H9 (cell line): ENCODE measurements around the gene BORA. TPM values are rescaled to one million over a fixed set of nuclear protein-coding genes. Genes with fewer than 3 reads are reported as not detected.

Experiments used
- DNase-seq: peaks from one replicate; pipeline ENCODE4 v3.0.0-alpha.2; 2017
- H2AFZ ChIP-seq: one replicate; pipeline ENCODE4 v1.6.1; 2013; ENCODE audit warnings: mild to moderate bottlenecking, low read length, control low read depth, moderate library complexity
- H2AK5ac ChIP-seq: 2 replicates; pipeline ENCODE4 v1.6.1; 2013; ENCODE audit warnings: low read length, control low read depth, mixed read lengths; ENCODE audit not compliant: insufficient read length
- H2BK120ac ChIP-seq: one replicate; pipeline ENCODE4 v1.6.1; 2013; ENCODE audit warnings: low read depth, mild to moderate bottlenecking, low read length, control low read depth, inconsistent platforms; ENCODE audit not compliant: poor library complexity, severe bottlenecking
- H2BK12ac ChIP-seq: 2 replicates; pipeline ENCODE4 v1.6.1; 2013; ENCODE audit warnings: low read length, control low read depth, mixed read lengths, low read depth; ENCODE audit not compliant: insufficient read length
- H2BK15ac ChIP-seq: 2 replicates; pipeline ENCODE4 v1.6.1; 2013; ENCODE audit warnings: low read depth, low read length, control low read depth
- H2BK20ac ChIP-seq: one replicate; pipeline ENCODE4 v1.6.1; 2013; ENCODE audit warnings: low read depth, mild to moderate bottlenecking, low read length, control low read depth, inconsistent platforms; ENCODE audit not compliant: poor library complexity, severe bottlenecking
- H2BK5ac ChIP-seq: 2 replicates; pipeline ENCODE4 v1.6.1; 2013; ENCODE audit warnings: low read length, control low read depth, mixed read lengths; ENCODE audit not compliant: insufficient read length
- H3K14ac ChIP-seq: 2 replicates; pipeline ENCODE4 v1.6.1; 2013; ENCODE audit warnings: low read length, control low read depth; ENCODE audit not compliant: insufficient read depth
- H3K18ac ChIP-seq: 2 replicates; pipeline ENCODE4 v1.6.1; 2013; ENCODE audit warnings: low read depth, mild to moderate bottlenecking, mixed read lengths, low read length, control low read depth; ENCODE audit not compliant: insufficient read length
- H3K23ac ChIP-seq: 2 replicates; pipeline ENCODE4 v1.6.1; 2013; ENCODE audit warnings: low read length, control low read depth, mixed read lengths, low read depth; ENCODE audit not compliant: insufficient read length
- H3K23me2 ChIP-seq: 2 replicates; pipeline ENCODE4 v1.6.1; 2013; ENCODE audit warnings: low read depth, mild to moderate bottlenecking, mixed read lengths, low read length, control low read depth; ENCODE audit not compliant: insufficient read length, poor library complexity, severe bottlenecking
- H3K27ac ChIP-seq: 2 replicates; pipeline ENCODE4 v1.5.1; 2013; ENCODE audit warnings: low read length, control low read depth, mixed read lengths, low read depth; ENCODE audit not compliant: insufficient read length
- H3K27me3 ChIP-seq: 2 replicates; pipeline ENCODE4 v1.6.1; 2013; ENCODE audit warnings: low read length, control low read depth, inconsistent platforms; ENCODE audit not compliant: insufficient read depth
- H3K4ac ChIP-seq: 2 replicates; pipeline ENCODE4 v1.6.1; 2013; ENCODE audit warnings: low read depth, mild to moderate bottlenecking, control low read depth, inconsistent platforms, low read length, moderate library complexity
- H3K4me1 ChIP-seq: 2 replicates; pipeline ENCODE4 v1.6.1; 2013; ENCODE audit warnings: low read length, control low read depth, inconsistent platforms; ENCODE audit not compliant: insufficient read depth
- H3K4me2 ChIP-seq: 2 replicates; pipeline ENCODE4 v1.6.1; 2013; ENCODE audit warnings: low read length, control low read depth, mixed read lengths; ENCODE audit not compliant: insufficient read length, insufficient read depth
- H3K56ac ChIP-seq: 2 replicates; pipeline ENCODE4 v1.6.1; 2013; ENCODE audit warnings: low read depth, mild to moderate bottlenecking, mixed read lengths, low read length, control low read depth; ENCODE audit not compliant: insufficient read length
- H3K79me1 ChIP-seq: 2 replicates; pipeline ENCODE4 v1.6.1; 2013; ENCODE audit warnings: low read depth, mild to moderate bottlenecking, moderate library complexity, low read length, control low read depth, inconsistent platforms; ENCODE audit not compliant: insufficient read depth, poor library complexity, severe bottlenecking
- H3K79me2 ChIP-seq: 2 replicates; pipeline ENCODE4 v1.6.1; 2013; ENCODE audit warnings: low read length, control low read depth, inconsistent platforms; ENCODE audit not compliant: insufficient read depth
- H3K9ac ChIP-seq: 2 replicates; pipeline ENCODE4 v1.6.1; 2013; ENCODE audit warnings: low read length, control low read depth, mixed read lengths; ENCODE audit not compliant: insufficient read length; ENCODE audit errors: extremely low read depth
- H3K9me3 ChIP-seq: one replicate; pipeline ENCODE4 v1.6.1; 2013; ENCODE audit warnings: low read depth, low read length, inconsistent platforms; ENCODE audit not compliant: control insufficient read depth
- H3T11ph ChIP-seq: one replicate; pipeline ENCODE4 v1.6.1; 2013; ENCODE audit warnings: mild to moderate bottlenecking, low read length, control low read depth, inconsistent platforms
- H4K20me1 ChIP-seq: one replicate; pipeline ENCODE4 v1.6.1; 2013; ENCODE audit not compliant: control insufficient read depth, insufficient read length, insufficient read depth
- H4K5ac ChIP-seq: 2 replicates; pipeline ENCODE4 v1.6.1; 2013; ENCODE audit warnings: low read depth, mild to moderate bottlenecking, mixed read lengths, low read length, control low read depth; ENCODE audit not compliant: insufficient read length
- H4K8ac ChIP-seq: replicated peaks from 2 replicates; pipeline ENCODE4 v1.6.1; 2013; ENCODE audit warnings: low read length, control low read depth, mixed read lengths, low read depth; ENCODE audit not compliant: insufficient read length
- H4K91ac ChIP-seq: 2 replicates; pipeline ENCODE4 v1.6.1; 2013; ENCODE audit warnings: low read depth, mild to moderate bottlenecking, moderate library complexity, mixed read lengths, low read length, control low read depth; ENCODE audit not compliant: insufficient read length
- H3K27ac Mint-ChIP-seq, 3 experiments: 2 replicates in 2 of 3; 3 replicates in 1 of 3; pipeline ENCODE4 v1.8.0; 2020 to 2021; ENCODE audit warnings: mixed read lengths in 3 of 3, mild to moderate bottlenecking in 1 of 3, moderate library complexity in 1 of 3
- H3K27me3 Mint-ChIP-seq: 2 replicates; pipeline ENCODE4 v1.8.0; 2021; ENCODE audit warnings: low read depth, mild to moderate bottlenecking, moderate library complexity, mixed read lengths
- H3K36me3 Mint-ChIP-seq, 3 experiments: 2 replicates in 2 of 3; 3 replicates in 1 of 3; pipeline ENCODE4 v1.8.0; 2020 to 2021; ENCODE audit warnings: low read depth in 3 of 3, mixed read lengths in 3 of 3; ENCODE audit not compliant: insufficient read depth in 1 of 3
- H3K4me1 Mint-ChIP-seq, 2 experiments: 2 replicates each; pipeline ENCODE4 v1.8.0; 2020; ENCODE audit warnings: mixed read lengths in 2 of 2
- H3K4me3 Mint-ChIP-seq, 2 experiments: 2 replicates in 1 of 2; 3 replicates in 1 of 2; pipeline ENCODE4 v1.8.0; 2020 to 2021; ENCODE audit warnings: mild to moderate bottlenecking in 2 of 2, mixed read lengths in 2 of 2, moderate library complexity in 1 of 2
- H3K9me3 Mint-ChIP-seq, 2 experiments: 2 replicates in 1 of 2; 3 replicates in 1 of 2; pipeline ENCODE4 v1.8.0; 2020; ENCODE audit warnings: mild to moderate bottlenecking in 2 of 2, mixed read lengths in 2 of 2, moderate library complexity in 1 of 2
- WGBS: extraction: QIAGEN DNeasy Blood & Tissue Kit; methylation state at CpG from one replicate; pipeline ENCODE4 v1.1.7; 2013; ENCODE audit warnings: missing lambda C conversion rate, low lambda C conversion rate, mixed read lengths; ENCODE audit not compliant: insufficient read length; ENCODE audit errors: extremely low coverage; 5-methylcytosine and 5-hydroxymethylcytosine counted together
- total RNA-seq: library from RNA; stranded (reverse); gene quantifications from 2 replicates; pipeline ENCODE4 v1.2.1, GENCODE V29; 2021
- TF ChIP-seq, protein P1 (sequence below): fragments of 200-600 bp; sonication (generic); conservative IDR thresholded peaks from 3 replicates; pipeline ENCODE4 v1.8.0; 2021; ENCODE audit warnings: antibody characterized with exemption, mild to moderate bottlenecking

Gene BORA
- total RNA-seq, 1 experiment from 2014 or later: 16.5 TPM

DNA sequence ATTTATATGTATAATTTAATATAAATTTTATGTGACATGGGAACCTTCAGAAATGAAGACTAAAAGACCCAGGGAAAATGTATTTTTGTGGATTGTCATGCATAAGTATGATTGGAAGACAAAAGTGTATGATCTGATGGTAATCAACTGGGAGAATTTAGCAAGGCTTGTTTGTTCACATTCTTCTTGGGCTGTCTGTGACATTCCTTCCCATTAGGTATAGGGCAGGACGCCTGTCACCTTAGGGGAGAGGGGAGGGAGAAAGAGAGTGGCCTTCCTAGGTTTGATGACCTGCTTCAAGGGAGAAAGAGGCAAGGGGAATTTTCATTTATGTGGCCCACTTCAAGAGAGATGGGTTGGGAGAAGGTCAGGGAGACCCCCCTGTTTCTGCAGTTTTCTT is 76.6 kb downstream of the BORA start:
- Mint-ChIP-seq H3K27ac (peak overlapping the region in 1 of 3 experiments; percentile 64; a peak in 2 of 7 replicates), H3K4me1 (no peaks in the 10 kb centered on the region), H3K36me3 (peaks cover 9 to 18% (median 14%) of the 10 kb centered on the region in 3 experiments), H3K9me3 (no peaks in the 10 kb centered on the region), H3K27me3 (no peaks in the 10 kb centered on the region), H3K4me3 (no peak overlapping the region)
- H3K4me1 ChIP-seq: no peaks in the 10 kb centered on the region
- H3K27me3 ChIP-seq: no peaks in the 10 kb centered on the region
- H2BK20ac ChIP-seq: no peak overlapping the region
- H3K23me2 ChIP-seq: no peaks in the 10 kb centered on the region
- H2BK15ac ChIP-seq: no peak overlapping the region
- H2AFZ ChIP-seq: no peak overlapping the region
- no peak overlapping the region for H3T11ph ChIP-seq
- H2BK12ac ChIP-seq: no peak overlapping the region
- no peak overlapping the region for H3K4me2 ChIP-seq
- H3K9me3 ChIP-seq: no peaks in the 10 kb centered on the region
- H3K79me2 ChIP-seq: no peaks in the 10 kb centered on the region
- DNase-seq: no peak
- no peak overlapping the region for H3K9ac ChIP-seq
- no peak overlapping the region for H3K14ac ChIP-seq
- H2BK5ac ChIP-seq: no peak overlapping the region
- no peaks in the 10 kb centered on the region for H3K79me1 ChIP-seq
- H4K20me1 ChIP-seq: no peaks in the 10 kb centered on the region
- H3K23ac ChIP-seq: no peak overlapping the region
- no peak overlapping the region for H3K56ac ChIP-seq
- no peak overlapping the region for H4K5ac ChIP-seq
- H4K8ac ChIP-seq: no peak overlapping the region
- H3K27ac ChIP-seq: no peak overlapping the region
- TF ChIP-seq, protein P1, sequence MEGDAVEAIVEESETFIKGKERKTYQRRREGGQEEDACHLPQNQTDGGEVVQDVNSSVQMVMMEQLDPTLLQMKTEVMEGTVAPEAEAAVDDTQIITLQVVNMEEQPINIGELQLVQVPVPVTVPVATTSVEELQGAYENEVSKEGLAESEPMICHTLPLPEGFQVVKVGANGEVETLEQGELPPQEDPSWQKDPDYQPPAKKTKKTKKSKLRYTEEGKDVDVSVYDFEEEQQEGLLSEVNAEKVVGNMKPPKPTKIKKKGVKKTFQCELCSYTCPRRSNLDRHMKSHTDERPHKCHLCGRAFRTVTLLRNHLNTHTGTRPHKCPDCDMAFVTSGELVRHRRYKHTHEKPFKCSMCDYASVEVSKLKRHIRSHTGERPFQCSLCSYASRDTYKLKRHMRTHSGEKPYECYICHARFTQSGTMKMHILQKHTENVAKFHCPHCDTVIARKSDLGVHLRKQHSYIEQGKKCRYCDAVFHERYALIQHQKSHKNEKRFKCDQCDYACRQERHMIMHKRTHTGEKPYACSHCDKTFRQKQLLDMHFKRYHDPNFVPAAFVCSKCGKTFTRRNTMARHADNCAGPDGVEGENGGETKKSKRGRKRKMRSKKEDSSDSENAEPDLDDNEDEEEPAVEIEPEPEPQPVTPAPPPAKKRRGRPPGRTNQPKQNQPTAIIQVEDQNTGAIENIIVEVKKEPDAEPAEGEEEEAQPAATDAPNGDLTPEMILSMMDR: no peak
- H3K4ac ChIP-seq: no peak overlapping the region
- WGBS: no CpG with 5 or more reads among the region's 1 CpG
- no peak overlapping the region for H2AK5ac ChIP-seq
- no peak overlapping the region for H3K18ac ChIP-seq
- no peak overlapping the region for H4K91ac ChIP-seq
- H2BK120ac ChIP-seq: no peak overlapping the region

Other genes starting within 250 kb of the BORA start
- 21.3 and 25.2 TPM in 2 replicates for gene MZT1, start 294 bp upstream of the BORA start, total RNA-seq
- gene DIS3, start 54.0 kb downstream of the BORA start, total RNA-seq: 47.3 and 48.1 TPM in 2 replicates
- gene PIBF1, start 54.2 kb downstream of the BORA start, total RNA-seq: 10.7 and 12.7 TPM in 2 replicates